HEK293T (cell line): ENCODE results near the gene ZBTB47.

Source experiments
- BHLHE40 ChIP-seq: fragments of 450-650 bp; IDR thresholded peaks from 2 replicates; pipeline ENCODE4 v1.6.1; 2016; ENCODE audit warnings: mild to moderate bottlenecking, moderate library complexity, borderline replicate concordance
- CTBP1 ChIP-seq: fragments of 450-650 bp; IDR thresholded peaks from 2 replicates; pipeline ENCODE4 v1.6.1; 2016; ENCODE audit warnings: borderline replicate concordance
- FOXA1 ChIP-seq: fragments of 450-650 bp; IDR thresholded peaks from 2 replicates; pipeline ENCODE4 v1.6.1; 2016; ENCODE audit warnings: mild to moderate bottlenecking
- FOXK2 ChIP-seq: fragments of 450-650 bp; IDR thresholded peaks from 2 replicates; pipeline ENCODE4 v1.6.1; 2016; ENCODE audit warnings: mild to moderate bottlenecking
- FOXM1 ChIP-seq: fragments of 450-650 bp; IDR thresholded peaks from 2 replicates; pipeline ENCODE4 v1.6.1; 2017; ENCODE audit warnings: mild to moderate bottlenecking, borderline replicate concordance
- HDGF ChIP-seq: fragments of 450-650 bp; IDR thresholded peaks from 2 replicates; pipeline ENCODE4 v1.6.1; 2017; ENCODE audit warnings: antibody characterized with exemption, borderline replicate concordance
- LEF1 ChIP-seq: fragments of 450-650 bp; IDR thresholded peaks from 2 replicates; pipeline ENCODE4 v1.6.1; 2017; ENCODE audit warnings: mild to moderate bottlenecking, borderline replicate concordance
- SP1 ChIP-seq: fragments of 450-650 bp; IDR thresholded peaks from 2 replicates; pipeline ENCODE4 v1.6.1; 2017
- SUZ12 ChIP-seq: fragments of 450-650 bp; IDR thresholded peaks from 2 replicates; pipeline ENCODE4 v1.6.1; 2016; ENCODE audit warnings: mild to moderate bottlenecking
- ZNF384 ChIP-seq: fragments of 450-650 bp; IDR thresholded peaks from 2 replicates; pipeline ENCODE4 v1.6.1; 2016

GRCh38 chr3:42685363-42685881, 31.9 kb downstream of the ZBTB47 start, which contains the start of gene KLHL40:
- TF ChIP-seq FOXM1, result no peak
- no peak for TF ChIP-seq ZNF384
- no peak for TF ChIP-seq SP1
- TF ChIP-seq CTBP1, result no peak
- TF ChIP-seq BHLHE40, result no peak
- no peak for TF ChIP-seq SUZ12
- no peak for TF ChIP-seq HDGF
- TF ChIP-seq FOXA1, result no peak
- TF ChIP-seq LEF1, result no peak
- no peak for TF ChIP-seq FOXK2
